H9 (cell line): ENCODE measurements around the gene PBX4. TPM values are rescaled to one million over a fixed set of nuclear protein-coding genes. Genes with fewer than 3 reads are reported as not detected.

Experiments
- DNase-seq: peaks from one replicate; pipeline ENCODE4 v3.0.0-alpha.2; 2017
- H2AFZ ChIP-seq: one replicate; pipeline ENCODE4 v1.6.1; 2013; ENCODE audit warnings: mild to moderate bottlenecking, low read length, control low read depth, moderate library complexity
- H2AK5ac ChIP-seq: 2 replicates; pipeline ENCODE4 v1.6.1; 2013; ENCODE audit warnings: low read length, control low read depth, mixed read lengths; ENCODE audit not compliant: insufficient read length
- H2BK120ac ChIP-seq: one replicate; pipeline ENCODE4 v1.6.1; 2013; ENCODE audit warnings: low read depth, mild to moderate bottlenecking, low read length, control low read depth, inconsistent platforms; ENCODE audit not compliant: poor library complexity, severe bottlenecking
- H2BK12ac ChIP-seq: 2 replicates; pipeline ENCODE4 v1.6.1; 2013; ENCODE audit warnings: low read length, control low read depth, mixed read lengths, low read depth; ENCODE audit not compliant: insufficient read length
- H2BK15ac ChIP-seq: 2 replicates; pipeline ENCODE4 v1.6.1; 2013; ENCODE audit warnings: low read depth, low read length, control low read depth
- H2BK20ac ChIP-seq: one replicate; pipeline ENCODE4 v1.6.1; 2013; ENCODE audit warnings: low read depth, mild to moderate bottlenecking, low read length, control low read depth, inconsistent platforms; ENCODE audit not compliant: poor library complexity, severe bottlenecking
- H2BK5ac ChIP-seq: 2 replicates; pipeline ENCODE4 v1.6.1; 2013; ENCODE audit warnings: low read length, control low read depth, mixed read lengths; ENCODE audit not compliant: insufficient read length
- H3K14ac ChIP-seq: 2 replicates; pipeline ENCODE4 v1.6.1; 2013; ENCODE audit warnings: low read length, control low read depth; ENCODE audit not compliant: insufficient read depth
- H3K18ac ChIP-seq: 2 replicates; pipeline ENCODE4 v1.6.1; 2013; ENCODE audit warnings: low read depth, mild to moderate bottlenecking, mixed read lengths, low read length, control low read depth; ENCODE audit not compliant: insufficient read length
- H3K23ac ChIP-seq: 2 replicates; pipeline ENCODE4 v1.6.1; 2013; ENCODE audit warnings: low read length, control low read depth, mixed read lengths, low read depth; ENCODE audit not compliant: insufficient read length
- H3K23me2 ChIP-seq: 2 replicates; pipeline ENCODE4 v1.6.1; 2013; ENCODE audit warnings: low read depth, mild to moderate bottlenecking, mixed read lengths, low read length, control low read depth; ENCODE audit not compliant: insufficient read length, poor library complexity, severe bottlenecking
- H3K27ac ChIP-seq: 2 replicates; pipeline ENCODE4 v1.5.1; 2013; ENCODE audit warnings: low read length, control low read depth, mixed read lengths, low read depth; ENCODE audit not compliant: insufficient read length
- H3K27me3 ChIP-seq: 2 replicates; pipeline ENCODE4 v1.6.1; 2013; ENCODE audit warnings: low read length, control low read depth, inconsistent platforms; ENCODE audit not compliant: insufficient read depth
- H3K4ac ChIP-seq: 2 replicates; pipeline ENCODE4 v1.6.1; 2013; ENCODE audit warnings: low read depth, mild to moderate bottlenecking, control low read depth, inconsistent platforms, low read length, moderate library complexity
- H3K4me1 ChIP-seq: 2 replicates; pipeline ENCODE4 v1.6.1; 2013; ENCODE audit warnings: low read length, control low read depth, inconsistent platforms; ENCODE audit not compliant: insufficient read depth
- H3K4me2 ChIP-seq: 2 replicates; pipeline ENCODE4 v1.6.1; 2013; ENCODE audit warnings: low read length, control low read depth, mixed read lengths; ENCODE audit not compliant: insufficient read length, insufficient read depth
- H3K56ac ChIP-seq: 2 replicates; pipeline ENCODE4 v1.6.1; 2013; ENCODE audit warnings: low read depth, mild to moderate bottlenecking, mixed read lengths, low read length, control low read depth; ENCODE audit not compliant: insufficient read length
- H3K79me1 ChIP-seq: 2 replicates; pipeline ENCODE4 v1.6.1; 2013; ENCODE audit warnings: low read depth, mild to moderate bottlenecking, moderate library complexity, low read length, control low read depth, inconsistent platforms; ENCODE audit not compliant: insufficient read depth, poor library complexity, severe bottlenecking
- H3K79me2 ChIP-seq: 2 replicates; pipeline ENCODE4 v1.6.1; 2013; ENCODE audit warnings: low read length, control low read depth, inconsistent platforms; ENCODE audit not compliant: insufficient read depth
- H3K9ac ChIP-seq: 2 replicates; pipeline ENCODE4 v1.6.1; 2013; ENCODE audit warnings: low read length, control low read depth, mixed read lengths; ENCODE audit not compliant: insufficient read length; ENCODE audit errors: extremely low read depth
- H3K9me3 ChIP-seq: one replicate; pipeline ENCODE4 v1.6.1; 2013; ENCODE audit warnings: low read depth, low read length, inconsistent platforms; ENCODE audit not compliant: control insufficient read depth
- H3T11ph ChIP-seq: one replicate; pipeline ENCODE4 v1.6.1; 2013; ENCODE audit warnings: mild to moderate bottlenecking, low read length, control low read depth, inconsistent platforms
- H4K20me1 ChIP-seq: one replicate; pipeline ENCODE4 v1.6.1; 2013; ENCODE audit not compliant: control insufficient read depth, insufficient read length, insufficient read depth
- H4K5ac ChIP-seq: 2 replicates; pipeline ENCODE4 v1.6.1; 2013; ENCODE audit warnings: low read depth, mild to moderate bottlenecking, mixed read lengths, low read length, control low read depth; ENCODE audit not compliant: insufficient read length
- H4K8ac ChIP-seq: replicated peaks from 2 replicates; pipeline ENCODE4 v1.6.1; 2013; ENCODE audit warnings: low read length, control low read depth, mixed read lengths, low read depth; ENCODE audit not compliant: insufficient read length
- H4K91ac ChIP-seq: 2 replicates; pipeline ENCODE4 v1.6.1; 2013; ENCODE audit warnings: low read depth, mild to moderate bottlenecking, moderate library complexity, mixed read lengths, low read length, control low read depth; ENCODE audit not compliant: insufficient read length
- H3K27ac Mint-ChIP-seq, 3 experiments: 2 replicates in 2 of 3; 3 replicates in 1 of 3; pipeline ENCODE4 v1.8.0; 2020 to 2021; ENCODE audit warnings: mixed read lengths in 3 of 3, mild to moderate bottlenecking in 1 of 3, moderate library complexity in 1 of 3
- H3K27me3 Mint-ChIP-seq: 2 replicates; pipeline ENCODE4 v1.8.0; 2021; ENCODE audit warnings: low read depth, mild to moderate bottlenecking, moderate library complexity, mixed read lengths
- H3K36me3 Mint-ChIP-seq, 3 experiments: 2 replicates in 2 of 3; 3 replicates in 1 of 3; pipeline ENCODE4 v1.8.0; 2020 to 2021; ENCODE audit warnings: low read depth in 3 of 3, mixed read lengths in 3 of 3; ENCODE audit not compliant: insufficient read depth in 1 of 3
- H3K4me1 Mint-ChIP-seq, 2 experiments: 2 replicates each; pipeline ENCODE4 v1.8.0; 2020; ENCODE audit warnings: mixed read lengths in 2 of 2
- H3K4me3 Mint-ChIP-seq, 2 experiments: 2 replicates in 1 of 2; 3 replicates in 1 of 2; pipeline ENCODE4 v1.8.0; 2020 to 2021; ENCODE audit warnings: mild to moderate bottlenecking in 2 of 2, mixed read lengths in 2 of 2, moderate library complexity in 1 of 2
- H3K9me3 Mint-ChIP-seq, 2 experiments: 2 replicates in 1 of 2; 3 replicates in 1 of 2; pipeline ENCODE4 v1.8.0; 2020; ENCODE audit warnings: mild to moderate bottlenecking in 2 of 2, mixed read lengths in 2 of 2, moderate library complexity in 1 of 2
- CTCF ChIP-seq: fragments of 200-600 bp; sonication (generic); conservative IDR thresholded peaks from 3 replicates; pipeline ENCODE4 v1.8.0; 2021; ENCODE audit warnings: antibody characterized with exemption, mild to moderate bottlenecking
- WGBS: extraction: QIAGEN DNeasy Blood & Tissue Kit; methylation state at CpG from one replicate; pipeline ENCODE4 v1.1.7; 2013; ENCODE audit warnings: missing lambda C conversion rate, low lambda C conversion rate, mixed read lengths; ENCODE audit not compliant: insufficient read length; ENCODE audit errors: extremely low coverage; 5-methylcytosine and 5-hydroxymethylcytosine counted together
- total RNA-seq: library from RNA; stranded (reverse); gene quantifications from 2 replicates; pipeline ENCODE4 v1.2.1, GENCODE V29; 2021

PBX4 gene
- total RNA-seq, 1 experiment from 2014 or later: 3.3 TPM

GRCh38 chr19:19532806-19533701, 85.4 kb downstream of the PBX4 start:
- Histone ChIP-seq H3K79me1 (no peaks in the 10 kb centered on the region), H3K23ac (no peak overlapping the region), H3K9ac (no peak overlapping the region), H4K5ac (no peak overlapping the region), H2BK15ac (no peak overlapping the region), H4K20me1 (peaks cover 3% of the 10 kb centered on the region), H2BK120ac (no peak overlapping the region), H4K91ac (no peak overlapping the region), H2AFZ (no peak overlapping the region), H2AK5ac (no peak overlapping the region), H3K4me1 (no peaks in the 10 kb centered on the region), H2BK12ac (no peak overlapping the region), H4K8ac (no peak overlapping the region), H3K27ac (no peak overlapping the region), H3K4ac (no peak overlapping the region), H3K56ac (no peak overlapping the region), H2BK20ac (no peak overlapping the region), H3K9me3 (no peaks in the 10 kb centered on the region), H3K27me3 (no peaks in the 10 kb centered on the region), H2BK5ac (no peak overlapping the region), H3K18ac (no peak overlapping the region), H3K14ac (no peak overlapping the region), H3K4me2 (no peak overlapping the region), H3K79me2 (no peaks in the 10 kb centered on the region), H3K23me2 (peaks cover 3% of the 10 kb centered on the region), H3T11ph (no peak overlapping the region)
- 100% methylated on average over 1 of the region's 14 CpGs for WGBS
- no peak for TF ChIP-seq CTCF
- DNase-seq: no peak
- Mint-ChIP-seq H3K4me3 (no peak overlapping the region), H3K4me1 (peaks cover 10 to 17% of the 10 kb centered on the region in 2 experiments), H3K9me3 (no peaks in the 10 kb centered on the region; a peak in 1 of 5 replicates), H3K27ac (no peak overlapping the region), H3K36me3 (peaks cover 10 to 35% (median 22%) of the 10 kb centered on the region in 3 experiments; a peak in 6 of 7 replicates), H3K27me3 (peaks cover 15% of the 10 kb centered on the region)
